Measurements from ENCODE around the gene PRKAG2. TPM values are rescaled to one million over a fixed set of nuclear protein-coding genes. Genes with fewer than 3 reads are reported as not detected.

Gene PRKAG2
- total RNA-seq, 1 donor from 2014 or later, result 4.7 TPM

- no peak overlapping the region for H3K4me3 ChIP-seq (ENCODE audit: low read length in 3 of 3)
- peaks cover 22 to 41% (median 31%) of the 10 kb centered on the region in 3 donors for H3K4me1 ChIP-seq (ENCODE audit: control insufficient read depth in 3 of 3, insufficient read depth in 3 of 3, low read length in 3 of 3)
- no peaks in the 10 kb centered on the region for H3K9me3 ChIP-seq (ENCODE audit: control insufficient read depth in 3 of 3, low read length in 3 of 3)
- no peaks in the 10 kb centered on the region for H3K36me3 ChIP-seq (ENCODE audit: control insufficient read depth in 3 of 3, insufficient read depth in 3 of 3, low read length in 3 of 3)
- no peaks in the 10 kb centered on the region for H3K27me3 ChIP-seq (ENCODE audit: control insufficient read depth in 3 of 3, insufficient read depth in 3 of 3, low read length in 3 of 3)
- H3K9ac ChIP-seq (ENCODE audit: low read depth in 1 of 3, low read length in 3 of 3), result no peak overlapping the region
- H3K27ac ChIP-seq (ENCODE audit: low read depth, low read length), result no peak overlapping the region
Observed at GRCh38 chr7:151697515-151697895, 179.4 kb downstream of the PRKAG2 start.

- peak overlapping the region; percentile 92 for H3K27ac ChIP-seq (ENCODE audit: low read depth, low read length)
- H3K9ac ChIP-seq (ENCODE audit: low read depth in 1 of 3, low read length in 3 of 3), result no peak overlapping the region
- no peaks in the 10 kb centered on the region for H3K27me3 ChIP-seq (ENCODE audit: control insufficient read depth in 3 of 3, insufficient read depth in 3 of 3, low read length in 3 of 3)
- H3K9me3 ChIP-seq (ENCODE audit: control insufficient read depth in 3 of 3, low read length in 3 of 3), result no peaks in the 10 kb centered on the region
- H3K4me3 ChIP-seq (ENCODE audit: low read length in 3 of 3), result no peak overlapping the region
- peaks cover 22 to 41% (median 32%) of the 10 kb centered on the region in 3 donors for H3K4me1 ChIP-seq (ENCODE audit: control insufficient read depth in 3 of 3, insufficient read depth in 3 of 3, low read length in 3 of 3)
- H3K36me3 ChIP-seq (ENCODE audit: control insufficient read depth in 3 of 3, insufficient read depth in 3 of 3, low read length in 3 of 3), result no peaks in the 10 kb centered on the region
Observed at GRCh38 chr7:151696721-151697514, 180.0 kb downstream of the PRKAG2 start.

- Histone ChIP-seq H3K4me1 (ENCODE audit: control insufficient read depth in 3 of 3, insufficient read depth in 3 of 3, low read length in 3 of 3) (peaks cover 22 to 41% (median 32%) of the 10 kb centered on the region in 3 donors), H3K27ac (ENCODE audit: low read depth, low read length) (peak overlapping the region; percentile 92), H3K36me3 (ENCODE audit: control insufficient read depth in 3 of 3, insufficient read depth in 3 of 3, low read length in 3 of 3) (no peaks in the 10 kb centered on the region), H3K9ac (ENCODE audit: low read depth in 1 of 3, low read length in 3 of 3) (peak overlapping the region; percentile 34 to 83 (median 73)), H3K9me3 (ENCODE audit: control insufficient read depth in 3 of 3, low read length in 3 of 3) (no peaks in the 10 kb centered on the region), H3K27me3 (ENCODE audit: control insufficient read depth in 3 of 3, insufficient read depth in 3 of 3, low read length in 3 of 3) (no peaks in the 10 kb centered on the region), H3K4me3 (ENCODE audit: low read length in 3 of 3) (no peak overlapping the region)
Observed at GRCh38 chr7:151695951-151696541, 180.9 kb downstream of the PRKAG2 start.

GRCh38 chr7:151694828-151695580, 181.9 kb downstream of the PRKAG2 start:
- Histone ChIP-seq H3K27ac (ENCODE audit: low read depth, low read length) (peak overlapping the region; percentile 92), H3K27me3 (ENCODE audit: control insufficient read depth in 3 of 3, insufficient read depth in 3 of 3, low read length in 3 of 3) (no peaks in the 10 kb centered on the region), H3K4me3 (ENCODE audit: low read length in 3 of 3) (peak overlapping the region; percentile 34 to 56 (median 45)), H3K9ac (ENCODE audit: low read depth in 1 of 3, low read length in 3 of 3) (peak overlapping the region; percentile 71 to 83 (median 73)), H3K36me3 (ENCODE audit: control insufficient read depth in 3 of 3, insufficient read depth in 3 of 3, low read length in 3 of 3) (no peaks in the 10 kb centered on the region), H3K4me1 (ENCODE audit: control insufficient read depth in 3 of 3, insufficient read depth in 3 of 3, low read length in 3 of 3) (peaks cover 22 to 41% (median 32%) of the 10 kb centered on the region in 3 donors), H3K9me3 (ENCODE audit: control insufficient read depth in 3 of 3, low read length in 3 of 3) (no peaks in the 10 kb centered on the region)

- Histone ChIP-seq H3K9ac (ENCODE audit: low read depth in 1 of 3, low read length in 3 of 3) (peak overlapping the region; percentile 52 to 78 (median 71)), H3K36me3 (ENCODE audit: control insufficient read depth in 3 of 3, insufficient read depth in 3 of 3, low read length in 3 of 3) (no peaks in the 10 kb centered on the region), H3K4me1 (ENCODE audit: control insufficient read depth in 3 of 3, insufficient read depth in 3 of 3, low read length in 3 of 3) (peaks cover 22 to 41% (median 32%) of the 10 kb centered on the region in 3 donors), H3K9me3 (ENCODE audit: control insufficient read depth in 3 of 3, low read length in 3 of 3) (no peaks in the 10 kb centered on the region), H3K27me3 (ENCODE audit: control insufficient read depth in 3 of 3, insufficient read depth in 3 of 3, low read length in 3 of 3) (no peaks in the 10 kb centered on the region), H3K4me3 (ENCODE audit: low read length in 3 of 3) (peak overlapping the region in 2 of 3 donors; percentile 45 to 49), H3K27ac (ENCODE audit: low read depth, low read length) (peak overlapping the region; percentile 92)
Observed at GRCh38 chr7:151694441-151694827, 182.5 kb downstream of the PRKAG2 start.

GRCh38 chr7:151693140-151693539, 183.8 kb downstream of the PRKAG2 start:
- Histone ChIP-seq H3K27me3 (ENCODE audit: control insufficient read depth in 3 of 3, insufficient read depth in 3 of 3, low read length in 3 of 3) (no peaks in the 10 kb centered on the region), H3K4me1 (ENCODE audit: control insufficient read depth in 3 of 3, insufficient read depth in 3 of 3, low read length in 3 of 3) (peaks cover 24 to 41% (median 34%) of the 10 kb centered on the region in 3 donors), H3K4me3 (ENCODE audit: low read length in 3 of 3) (no peak overlapping the region), H3K9ac (ENCODE audit: low read depth in 1 of 3, low read length in 3 of 3) (no peak overlapping the region), H3K9me3 (ENCODE audit: control insufficient read depth in 3 of 3, low read length in 3 of 3) (no peaks in the 10 kb centered on the region), H3K36me3 (ENCODE audit: control insufficient read depth in 3 of 3, insufficient read depth in 3 of 3, low read length in 3 of 3) (peaks cover 0 to 2% (median 0%) of the 10 kb centered on the region in 3 donors), H3K27ac (ENCODE audit: low read depth, low read length) (no peak overlapping the region)

- Histone ChIP-seq H3K27me3 (ENCODE audit: control insufficient read depth in 3 of 3, insufficient read depth in 3 of 3, low read length in 3 of 3) (no peaks in the 10 kb centered on the region), H3K4me1 (ENCODE audit: control insufficient read depth in 3 of 3, insufficient read depth in 3 of 3, low read length in 3 of 3) (peaks cover 26 to 42% (median 36%) of the 10 kb centered on the region in 3 donors), H3K27ac (ENCODE audit: low read depth, low read length) (no peak overlapping the region), H3K9ac (ENCODE audit: low read depth in 1 of 3, low read length in 3 of 3) (no peak overlapping the region), H3K9me3 (ENCODE audit: control insufficient read depth in 3 of 3, low read length in 3 of 3) (no peaks in the 10 kb centered on the region), H3K36me3 (ENCODE audit: control insufficient read depth in 3 of 3, insufficient read depth in 3 of 3, low read length in 3 of 3) (peaks cover 0 to 2% (median 0%) of the 10 kb centered on the region in 3 donors), H3K4me3 (ENCODE audit: low read length in 3 of 3) (no peak overlapping the region)
Observed at GRCh38 chr7:151692721-151693120, 184.2 kb downstream of the PRKAG2 start.

DNA sequence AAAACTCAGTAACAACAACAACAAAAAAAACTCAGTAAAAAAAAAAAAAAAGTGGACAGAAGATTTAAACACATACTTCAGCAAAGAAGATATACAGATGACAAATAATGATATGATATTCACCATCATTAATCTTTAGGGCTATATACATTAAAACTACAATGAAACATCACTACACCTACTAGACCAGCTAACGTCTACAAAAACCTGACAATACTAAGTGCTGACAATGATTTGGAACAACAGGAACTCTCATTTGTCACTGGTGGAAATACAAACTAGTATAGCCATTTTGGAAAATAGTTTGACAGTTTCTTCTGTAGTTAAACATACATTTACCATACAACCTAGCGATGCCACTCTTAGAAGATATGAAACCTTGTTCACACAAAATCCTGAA, 185.5 kb downstream of the PRKAG2 start:
- Histone ChIP-seq H3K4me3 (ENCODE audit: low read length in 3 of 3) (no peak overlapping the region), H3K9ac (ENCODE audit: low read depth in 1 of 3, low read length in 3 of 3) (no peak overlapping the region), H3K36me3 (ENCODE audit: control insufficient read depth in 3 of 3, insufficient read depth in 3 of 3, low read length in 3 of 3) (peaks cover 0 to 2% (median 0%) of the 10 kb centered on the region in 3 donors), H3K27ac (ENCODE audit: low read depth, low read length) (no peak overlapping the region), H3K9me3 (ENCODE audit: control insufficient read depth in 3 of 3, low read length in 3 of 3) (no peaks in the 10 kb centered on the region), H3K4me1 (ENCODE audit: control insufficient read depth in 3 of 3, insufficient read depth in 3 of 3, low read length in 3 of 3) (peaks cover 32 to 42% (median 40%) of the 10 kb centered on the region in 3 donors), H3K27me3 (ENCODE audit: control insufficient read depth in 3 of 3, insufficient read depth in 3 of 3, low read length in 3 of 3) (no peaks in the 10 kb centered on the region)

DNA sequence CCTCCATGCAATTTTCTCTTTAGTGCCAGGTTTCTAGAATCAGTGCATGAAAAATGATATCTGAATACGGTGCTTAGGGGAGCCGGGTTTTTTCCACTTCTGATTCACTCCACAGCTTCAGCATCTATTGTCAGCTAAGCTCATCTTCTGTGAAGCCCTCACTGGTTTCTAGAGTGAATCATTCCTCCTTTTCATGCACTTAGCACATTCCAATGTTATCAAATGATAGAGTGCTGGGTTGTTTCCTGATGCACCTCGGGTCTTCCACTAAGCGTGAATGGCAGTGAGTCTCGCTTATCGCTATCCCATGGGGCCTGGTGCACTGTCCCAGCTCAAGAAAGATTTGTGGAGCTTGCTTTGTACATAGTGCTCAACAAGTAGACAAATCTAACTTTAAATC, 186.3 kb downstream of the PRKAG2 start:
- H3K27me3 ChIP-seq (ENCODE audit: control insufficient read depth in 3 of 3, insufficient read depth in 3 of 3, low read length in 3 of 3), result no peaks in the 10 kb centered on the region
- no peak overlapping the region for H3K9ac ChIP-seq (ENCODE audit: low read depth in 1 of 3, low read length in 3 of 3)
- no peak overlapping the region for H3K4me3 ChIP-seq (ENCODE audit: low read length in 3 of 3)
- H3K9me3 ChIP-seq (ENCODE audit: control insufficient read depth in 3 of 3, low read length in 3 of 3), result no peaks in the 10 kb centered on the region
- H3K27ac ChIP-seq (ENCODE audit: low read depth, low read length), result no peak overlapping the region
- peaks cover 0 to 2% (median 0%) of the 10 kb centered on the region in 3 donors for H3K36me3 ChIP-seq (ENCODE audit: control insufficient read depth in 3 of 3, insufficient read depth in 3 of 3, low read length in 3 of 3)
- H3K4me1 ChIP-seq (ENCODE audit: control insufficient read depth in 3 of 3, insufficient read depth in 3 of 3, low read length in 3 of 3), result peaks cover 29 to 36% (median 31%) of the 10 kb centered on the region in 3 donors
